ENCODE data around the gene SMAD5.

- TF ChIP-seq CTCF (IDR thresholded peaks at IDR 0.05), result no peak
- TF ChIP-seq POLR2A (IDR thresholded peaks at IDR 0.05), result peak; percentile 76
These were observed 38.3 kb upstream of the SMAD5 start for GRCh38 chr5:136094189-136094912.
